Fibroblast of skin of back (primary cell): ENCODE data around the gene RCAN2.
A peak's percentile ranks its signal among the peaks of the same experiment; 100 is the strongest.

Experiments
- DNase-seq: peaks from one replicate; pipeline ENCODE4 v3.0.0-alpha.2; 2013

RCAN2 gene

GRCh38 chr6:46331461-46331860, 159.8 kb downstream of the RCAN2 start:
- no peak for DNase-seq

- DNase-seq, result no peak
Measured at GRCh38 chr6:46329568-46329967, 161.7 kb downstream of the RCAN2 start.

GRCh38 chr6:46327779-46328178, 163.5 kb downstream of the RCAN2 start:
- DNase-seq, result no peak

GRCh38 chr6:46325561-46326530, 165.4 kb downstream of the RCAN2 start:
- DNase-seq, result peak; percentile 38

- no peak for DNase-seq
Measured at GRCh38 chr6:46324706-46325105, 166.5 kb downstream of the RCAN2 start.

GRCh38 chr6:46323966-46324622, 167.2 kb downstream of the RCAN2 start:
- DNase-seq, result no peak

GRCh38 chr6:46323312-46323965, 167.8 kb downstream of the RCAN2 start:
- peak; percentile 69 for DNase-seq

- DNase-seq, result no peak
Measured at GRCh38 chr6:46320505-46320904, 170.7 kb downstream of the RCAN2 start.

- DNase-seq, result no peak
Measured at GRCh38 chr6:46315589-46315988, 175.7 kb downstream of the RCAN2 start.

GRCh38 chr6:46312654-46313053, 178.6 kb downstream of the RCAN2 start:
- no peak for DNase-seq

GRCh38 chr6:46310196-46310595, 181.1 kb downstream of the RCAN2 start:
- no peak for DNase-seq

GRCh38 chr6:46306431-46306830, 184.8 kb downstream of the RCAN2 start:
- no peak for DNase-seq

- no peak for DNase-seq
Measured at GRCh38 chr6:46305833-46306232, 185.4 kb downstream of the RCAN2 start.

GRCh38 chr6:46305236-46305635, 186.0 kb downstream of the RCAN2 start:
- no peak for DNase-seq

GRCh38 chr6:46302816-46303215, 188.4 kb downstream of the RCAN2 start:
- DNase-seq, result no peak

GRCh38 chr6:46302176-46302575, 189.1 kb downstream of the RCAN2 start:
- no peak for DNase-seq

- no peak for DNase-seq
Measured at GRCh38 chr6:46299253-46299652, 192.0 kb downstream of the RCAN2 start.

- no peak for DNase-seq
Measured at GRCh38 chr6:46296586-46296985, 194.7 kb downstream of the RCAN2 start.

- DNase-seq, result no peak
Measured at GRCh38 chr6:46293641-46294316, 197.5 kb downstream of the RCAN2 start.

GRCh38 chr6:46291880-46292279, 199.4 kb downstream of the RCAN2 start:
- no peak for DNase-seq

- DNase-seq, result no peak
Measured at GRCh38 chr6:46291275-46291633, 200.0 kb downstream of the RCAN2 start.

GRCh38 chr6:46290421-46291274, 200.6 kb downstream of the RCAN2 start:
- no peak for DNase-seq
